IMR-90 (cell line): ENCODE measurements around the gene FHAD1. TPM values are rescaled to one million over a fixed set of nuclear protein-coding genes. Genes with fewer than 3 reads are reported as not detected.

Source experiments
- ATAC-seq: fragments of 200-7000 bp; cut with Tn5 transposase; 2 replicates; pipeline ENCODE4 v1.9.1; 2020; ENCODE audit warnings: low read depth, mild to moderate bottlenecking, moderate library complexity
- BruUV-seq: library from RNA; stranded (reverse); fragments of 400-500 nt; replicated peaks from 2 replicates; lab custom pipeline; 2021; lab: Mats Ljungman, UMichigan
- CTCF ChIA-PET: fragments of 300-600 bp; formaldehyde crosslinking; extraction: SDS; loops from one replicate; lab custom pipeline; 2021; ENCODE audit warnings: antibody characterized with exemption; lab: Yijun Ruan, JAX
- POLR2A ChIA-PET: fragments of 300-600 bp; sonication (Branson Sonifier 250); formaldehyde crosslinking; loops from one replicate; lab custom pipeline; 2022; ENCODE audit warnings: antibody characterized with exemption; ENCODE audit not compliant: unreplicated experiment; lab: Charles Lee
- DNase-seq: peaks from one replicate; pipeline ENCODE4 v3.0.0; 2013
- H2AFZ ChIP-seq: replicated peaks from 2 replicates; pipeline ENCODE3; 2013; ENCODE audit warnings: low read length, mild to moderate bottlenecking; ENCODE audit not compliant: poor library complexity
- H2AK5ac ChIP-seq: 2 replicates; pipeline ENCODE4 v1.6.1; 2013; ENCODE audit warnings: low read depth, low read length, inconsistent platforms
- H2AK9ac ChIP-seq: replicated peaks from 2 replicates; pipeline ENCODE3; 2013; ENCODE audit warnings: mild to moderate bottlenecking, low read depth, low read length, moderate library complexity; ENCODE audit not compliant: poor library complexity
- H2BK120ac ChIP-seq: 2 replicates; pipeline ENCODE4 v1.6.1; 2013; ENCODE audit warnings: low read depth, low read length, inconsistent platforms
- H2BK15ac ChIP-seq: 3 replicates; pipeline ENCODE4 v1.6.1; 2013; ENCODE audit warnings: low read depth, low read length, inconsistent platforms
- H2BK20ac ChIP-seq: 2 replicates; pipeline ENCODE4 v1.6.1; 2013; ENCODE audit warnings: low read depth, mild to moderate bottlenecking, inconsistent platforms, low read length, moderate library complexity
- H2BK5ac ChIP-seq: 2 replicates; pipeline ENCODE4 v1.6.1; 2013; ENCODE audit warnings: mild to moderate bottlenecking, low read depth, low read length, inconsistent platforms; ENCODE audit not compliant: poor library complexity, severe bottlenecking
- H3K14ac ChIP-seq: replicated peaks from 2 replicates; pipeline ENCODE4 v1.6.1; 2013; ENCODE audit warnings: low read depth, low read length, inconsistent platforms
- H3K18ac ChIP-seq: 2 replicates; pipeline ENCODE4 v1.6.1; 2013; ENCODE audit warnings: low read depth, low read length, control low read depth
- H3K23ac ChIP-seq: 2 replicates; pipeline ENCODE4 v1.6.1; 2013; ENCODE audit warnings: low read depth, low read length, inconsistent platforms
- H3K27ac ChIP-seq: 2 replicates; pipeline ENCODE4 v1.5.1; 2013; ENCODE audit warnings: mild to moderate bottlenecking, control low read depth, low read length; ENCODE audit not compliant: insufficient read depth
- H3K27me3 ChIP-seq: 2 replicates; pipeline ENCODE4 v1.6.1; 2013; ENCODE audit warnings: low read length; ENCODE audit not compliant: control insufficient read depth, insufficient read depth
- H3K36me3 ChIP-seq: 2 replicates; pipeline ENCODE4 v1.6.1; 2013; ENCODE audit warnings: low read length, mixed read lengths; ENCODE audit not compliant: control insufficient read depth, insufficient read depth
- H3K4ac ChIP-seq: 2 replicates; pipeline ENCODE4 v1.6.1; 2013; ENCODE audit warnings: low read depth, low read length, inconsistent platforms
- H3K4me1 ChIP-seq: 2 replicates; pipeline ENCODE4 v1.6.1; 2013; ENCODE audit warnings: low read length, mixed read lengths; ENCODE audit not compliant: control insufficient read depth, insufficient read depth
- H3K4me2 ChIP-seq: 2 replicates; pipeline ENCODE4 v1.6.1; 2013; ENCODE audit warnings: low read depth, mild to moderate bottlenecking, control low read depth, low read length, moderate library complexity
- H3K4me3 ChIP-seq: 2 replicates; pipeline ENCODE4 v1.5.1; 2013; ENCODE audit warnings: low read depth, mild to moderate bottlenecking, control low read depth, low read length, moderate library complexity; ENCODE audit not compliant: insufficient read depth
- H3K56ac ChIP-seq: 2 replicates; pipeline ENCODE4 v1.6.1; 2013; ENCODE audit warnings: low read length, inconsistent platforms; ENCODE audit not compliant: insufficient read depth; ENCODE audit errors: extremely low read depth
- H3K79me1 ChIP-seq, 2 experiments: 2 replicates each; pipeline ENCODE4 v1.6.1; 2013; ENCODE audit warnings: low read length in 2 of 2, inconsistent platforms in 1 of 2, low read depth in 1 of 2
- H3K9ac ChIP-seq: 2 replicates; pipeline ENCODE4 v1.6.1; 2013; ENCODE audit warnings: low read depth, low read length, control low read depth
- H3K9me1 ChIP-seq: 2 replicates; pipeline ENCODE4 v1.6.1; 2013; ENCODE audit warnings: low read length, inconsistent platforms; ENCODE audit not compliant: insufficient read depth
- H3K9me3 ChIP-seq: 2 replicates; pipeline ENCODE4 v1.6.1; 2013; ENCODE audit warnings: low read length; ENCODE audit not compliant: control insufficient read depth, insufficient read depth
- H4K20me1 ChIP-seq: 2 replicates; pipeline ENCODE4 v1.6.1; 2013; ENCODE audit warnings: low read length, inconsistent platforms; ENCODE audit not compliant: insufficient read depth
- H4K5ac ChIP-seq: 2 replicates; pipeline ENCODE4 v1.6.1; 2013; ENCODE audit warnings: mild to moderate bottlenecking, low read depth, low read length, control low read depth
- H4K8ac ChIP-seq, 2 experiments: 2 replicates each; pipeline ENCODE4 v1.6.1; 2013; ENCODE audit warnings: low read depth in 2 of 2, low read length in 2 of 2, control low read depth in 1 of 2, inconsistent platforms in 1 of 2
- H4K91ac ChIP-seq: 2 replicates; pipeline ENCODE4 v1.6.1; 2013; ENCODE audit warnings: low read depth, low read length, inconsistent platforms; ENCODE audit not compliant: insufficient read depth
- BHLHE40 ChIP-seq: fragments of 150-350 bp; IDR thresholded peaks from 2 replicates; pipeline ENCODE4 v1.6.1; 2016; ENCODE audit warnings: mild to moderate bottlenecking, low read depth, low read length
- CHD1 ChIP-seq: IDR thresholded peaks from 2 replicates; pipeline ENCODE4 v1.6.1; 2012; ENCODE audit warnings: low read depth, low read length, improper control_type of control experiment
- ELK1 ChIP-seq: fragments of 150-350 bp; IDR thresholded peaks from 2 replicates; pipeline ENCODE4 v1.6.1; 2016; ENCODE audit warnings: low read depth, mild to moderate bottlenecking, low read length, moderate library complexity, borderline replicate concordance
- FOS ChIP-seq: fragments of 150-350 bp; IDR thresholded peaks from 2 replicates; pipeline ENCODE4 v1.6.1; 2016; ENCODE audit warnings: low read depth, low read length
- MAFK ChIP-seq: IDR thresholded peaks from 2 replicates; pipeline ENCODE4 v1.6.1; 2012; ENCODE audit warnings: low read depth, low read length, improper control_type of control experiment
- MXI1 ChIP-seq: IDR thresholded peaks from 2 replicates; pipeline ENCODE4 v1.6.1; 2012; ENCODE audit warnings: low read depth, mild to moderate bottlenecking, low read length, moderate library complexity, borderline replicate concordance
- POLR2A ChIP-seq: IDR thresholded peaks from 2 replicates; pipeline ENCODE4 v1.6.1; 2012; ENCODE audit warnings: mild to moderate bottlenecking, low read depth, low read length
- RAD21 ChIP-seq: IDR thresholded peaks from 2 replicates; pipeline ENCODE4 v1.6.1; 2012; ENCODE audit warnings: low read length, improper control_type of control experiment
- RCOR1 ChIP-seq: IDR thresholded peaks from 2 replicates; pipeline ENCODE4 v1.6.1; 2012; ENCODE audit warnings: mild to moderate bottlenecking, low read length, improper control_type of control experiment; ENCODE audit not compliant: insufficient replicate concordance
- RFX5 ChIP-seq: IDR thresholded peaks from 2 replicates; pipeline ENCODE4 v1.8.0; 2012; ENCODE audit warnings: low read depth, mild to moderate bottlenecking, low read length, moderate library complexity
- SMC3 ChIP-seq: fragments of 150-350 bp; IDR thresholded peaks from 2 replicates; pipeline ENCODE4 v1.6.1; 2016; ENCODE audit warnings: low read depth, mild to moderate bottlenecking, antibody characterized with exemption, low read length, moderate library complexity
- USF2 ChIP-seq: fragments of 150-350 bp; IDR thresholded peaks from 2 replicates; pipeline ENCODE4 v1.6.1; 2017; ENCODE audit warnings: mild to moderate bottlenecking, antibody characterized with exemption, low read length, low read depth
- WGBS, 2 experiments: methylation state at CpG; one replicate each; pipeline versions ENCODE4 v1.1.5 to v1.1.7; 2013; ENCODE audit warnings: missing lambda C conversion rate in 2 of 2; ENCODE audit not compliant: insufficient read length in 1 of 2; ENCODE audit errors: extremely low coverage in 2 of 2; 5-methylcytosine and 5-hydroxymethylcytosine counted together
- dilution Hi-C: fragments of 300-500 bp; cut with HindIII; formaldehyde crosslinking; loops from one replicate; pipeline ENCODE4 v1.14.3; 2018; ENCODE audit warnings: low sequenced_read_pairs; ENCODE audit not compliant: unreplicated experiment
- in situ Hi-C: fragments of 300-500 bp; cut with MboI; formaldehyde crosslinking; loops from 3 replicates; pipeline ENCODE4 v1.14.3; 2019; ENCODE audit warnings: low sequenced_read_pairs, inconsistent platforms, mixed read lengths
- intact Hi-C: fragments of 100-400 bp; cut with micrococcal nuclease; formaldehyde crosslinking; loops from 2 replicates; pipeline ENCODE4 v1.10.0; 2022
- polyA plus RNA-seq, 3 experiments: library from polyadenylated mRNA; depleted of rRNA; stranded (reverse); fragments of >200 nt; gene quantifications; 2 replicates each; pipeline ENCODE4 v1.2.3, GENCODE V29; 2012; ENCODE audit warnings: low replicate concordance in 1 of 3
- total RNA-seq: library from RNA; depleted of rRNA; stranded (reverse); fragments of >200 nt; gene quantifications from 2 replicates; pipeline ENCODE4 v1.2.3, GENCODE V29; 2012

Gene FHAD1
- total and polyA plus RNA-seq, 2 of the 4 experiments (the other 2 are of a cell fraction), result not detected

GRCh38 chr1:15251857-15252835 lies 5.1 kb downstream of the FHAD1 start:
- Histone ChIP-seq H3K9me1 (no peaks in the 10 kb centered on the region), H3K4ac (no peak overlapping the region), H2BK120ac (no peak overlapping the region), H2AFZ (no peak overlapping the region), H3K4me1 (peaks cover 2% of the 10 kb centered on the region; the same call in 1 of the 2 replicates), H3K9me3 (no peaks in the 10 kb centered on the region), H3K27ac (no peak overlapping the region), H3K79me1 (no peaks in the 10 kb centered on the region), H3K9ac (no peak overlapping the region), H3K4me3 (no peak overlapping the region), H3K36me3 (no peaks in the 10 kb centered on the region), H2BK15ac (no peak overlapping the region), H4K8ac (no peak overlapping the region), H3K14ac (no peak overlapping the region), H3K18ac (no peak overlapping the region), H2AK5ac (no peak overlapping the region), H4K20me1 (no peaks in the 10 kb centered on the region), H3K4me2 (no peak overlapping the region), H3K27me3 (peaks cover 30% of the 10 kb centered on the region), H3K23ac (no peak overlapping the region), H2AK9ac (no peak overlapping the region), H4K91ac (no peak overlapping the region), H2BK20ac (no peak overlapping the region), H3K56ac (no peak overlapping the region), H2BK5ac (no peak overlapping the region), H4K5ac (no peak overlapping the region)
- no peak for ATAC-seq
- no peak for DNase-seq
- POLR2A ChIA-PET, result no interaction called here
- CTCF ChIA-PET, result interaction anchor here (1.0 kb wide), 1 partner anchor 20 kb away, joined by 3 read pairs; no protein-coding TSS in a partner anchor
- in situ Hi-C loops (no loop called here), intact Hi-C loops (no loop called here), dilution Hi-C loops (no loop called here)
- no TSS peak for BruUV-seq
- 86% methylated on average over 3 of the region's 14 CpGs; no CpG with 5 or more reads in 1 of the 2 experiments for WGBS, 2 experiments
- TF ChIP-seq MAFK, result no peak
- no peak for TF ChIP-seq SMC3
- TF ChIP-seq FOS, result no peak
- no peak for TF ChIP-seq ELK1
- TF ChIP-seq RFX5, result no peak
- no peak for TF ChIP-seq RAD21
- no peak for TF ChIP-seq USF2
- TF ChIP-seq MXI1, result no peak
- no peak for TF ChIP-seq POLR2A
- no peak for TF ChIP-seq RCOR1
- TF ChIP-seq CHD1, result no peak
- TF ChIP-seq BHLHE40, result no peak
